HuH-7 (cell line): Measurements from ENCODE around the gene C6orf58.
"Not testable (repeated sequence)": the region's sequence is repeated elsewhere in the genome, so short reads cannot be mapped to it uniquely, and the experiment has no call there.

Source experiments
- DNase-seq: peaks from one replicate; pipeline ENCODE4 v3.0.0; 2011; ENCODE audit warnings: low spot score

C6orf58 gene

GRCh38 chr6:127592964-127593363 lies 16.0 kb downstream of the C6orf58 start:
- DNase-seq, result peak; percentile 9

GRCh38 chr6:127593456-127593855 lies 16.5 kb downstream of the C6orf58 start:
- DNase-seq, result not testable (repeated sequence)

GRCh38 chr6:127606131-127606562 lies 29.2 kb downstream of the C6orf58 start:
- DNase-seq, result peak; percentile 56

- no peak for DNase-seq
Observed at GRCh38 chr6:127608554-127609270, 31.7 kb downstream of the C6orf58 start.

GRCh38 chr6:127618729-127619128 lies 41.8 kb downstream of the C6orf58 start:
- DNase-seq, result no peak

- DNase-seq, result no peak
Observed at GRCh38 chr6:127630800-127631199, 53.8 kb downstream of the C6orf58 start.

- DNase-seq, result no peak
Observed at GRCh38 chr6:127634178-127634577, 57.2 kb downstream of the C6orf58 start.

GRCh38 chr6:127635091-127635490 lies 58.1 kb downstream of the C6orf58 start:
- DNase-seq, result no peak

- DNase-seq, result no peak
Observed at GRCh38 chr6:127637830-127638409, 60.9 kb downstream of the C6orf58 start.
